GM12872 (cell line): ENCODE results near the gene RHOG.

Experiments used
- TF ChIP-seq, protein P1 (sequence below): IDR thresholded peaks from 3 replicates; pipeline ENCODE4 v1.5.1; 2011; ENCODE audit warnings: low read depth, mild to moderate bottlenecking, low read length, moderate library complexity; ENCODE audit not compliant: insufficient read depth

The RHOG gene

DNA sequence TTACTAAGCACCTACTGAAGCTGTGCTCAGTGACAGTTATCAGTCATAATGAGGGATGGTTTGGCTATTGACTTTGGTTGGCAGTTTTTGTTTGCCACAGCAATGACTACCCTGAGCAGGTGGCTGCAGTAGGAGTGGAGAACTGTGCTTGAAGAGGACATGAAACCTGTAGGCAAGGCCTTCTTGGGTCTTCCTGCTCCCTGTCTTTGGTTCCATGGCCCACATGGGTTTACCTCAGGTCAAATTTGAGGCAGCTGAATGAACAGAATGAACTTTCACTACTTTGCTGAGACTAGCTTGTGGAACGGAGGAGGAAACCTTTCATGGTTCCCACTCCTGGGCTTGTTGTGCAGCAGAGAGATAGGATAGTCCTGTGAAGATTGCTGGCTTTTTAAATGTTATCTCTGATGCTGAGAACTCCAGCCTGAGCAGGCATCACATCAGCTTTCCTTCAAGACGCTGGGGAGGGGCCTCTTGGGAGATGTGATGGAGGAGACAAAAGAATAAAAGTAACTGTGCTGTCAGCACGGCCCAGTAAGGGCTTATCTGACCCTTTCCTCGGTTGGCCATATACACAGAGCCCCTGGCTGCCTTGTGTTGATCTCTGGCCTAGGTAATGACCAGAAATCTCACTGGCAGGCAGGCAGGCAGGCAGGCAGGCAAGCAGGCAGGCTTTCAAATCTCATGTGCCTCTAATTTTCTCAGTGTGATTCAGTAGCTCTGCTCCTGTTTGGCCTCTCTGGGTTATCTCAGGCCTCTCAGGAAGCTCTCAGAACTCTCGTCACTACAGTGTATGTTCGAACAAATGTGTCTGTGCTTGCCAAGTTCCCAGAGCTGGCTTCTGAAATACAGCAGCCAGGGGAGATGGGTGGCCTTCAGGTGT lies 26.7 kb upstream of the RHOG start:
- TF ChIP-seq, protein P1, sequence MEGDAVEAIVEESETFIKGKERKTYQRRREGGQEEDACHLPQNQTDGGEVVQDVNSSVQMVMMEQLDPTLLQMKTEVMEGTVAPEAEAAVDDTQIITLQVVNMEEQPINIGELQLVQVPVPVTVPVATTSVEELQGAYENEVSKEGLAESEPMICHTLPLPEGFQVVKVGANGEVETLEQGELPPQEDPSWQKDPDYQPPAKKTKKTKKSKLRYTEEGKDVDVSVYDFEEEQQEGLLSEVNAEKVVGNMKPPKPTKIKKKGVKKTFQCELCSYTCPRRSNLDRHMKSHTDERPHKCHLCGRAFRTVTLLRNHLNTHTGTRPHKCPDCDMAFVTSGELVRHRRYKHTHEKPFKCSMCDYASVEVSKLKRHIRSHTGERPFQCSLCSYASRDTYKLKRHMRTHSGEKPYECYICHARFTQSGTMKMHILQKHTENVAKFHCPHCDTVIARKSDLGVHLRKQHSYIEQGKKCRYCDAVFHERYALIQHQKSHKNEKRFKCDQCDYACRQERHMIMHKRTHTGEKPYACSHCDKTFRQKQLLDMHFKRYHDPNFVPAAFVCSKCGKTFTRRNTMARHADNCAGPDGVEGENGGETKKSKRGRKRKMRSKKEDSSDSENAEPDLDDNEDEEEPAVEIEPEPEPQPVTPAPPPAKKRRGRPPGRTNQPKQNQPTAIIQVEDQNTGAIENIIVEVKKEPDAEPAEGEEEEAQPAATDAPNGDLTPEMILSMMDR, result no peak

GRCh38 chr11:3866836-3867208 lies 26.1 kb upstream of the RHOG start:
- TF ChIP-seq, protein P1, result no peak

DNA sequence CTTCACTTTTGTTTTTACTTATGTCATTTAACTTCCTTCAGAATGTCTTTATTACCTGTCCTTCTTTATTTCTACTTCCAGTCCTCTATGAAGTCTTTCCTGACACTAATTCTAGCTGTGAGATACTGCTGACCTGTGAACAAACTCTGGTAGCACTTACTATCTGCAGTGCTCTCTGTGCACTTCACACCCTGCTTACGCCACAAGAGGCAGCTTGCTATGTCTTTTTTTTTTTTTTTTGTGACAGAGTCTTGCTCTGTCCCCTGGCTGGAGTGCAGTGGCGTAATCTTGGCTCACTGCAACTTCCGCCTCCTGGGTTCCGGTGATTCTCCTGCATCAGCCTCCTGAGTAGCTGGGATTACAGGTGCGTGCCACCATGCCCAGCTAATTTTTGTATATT lies 25.4 kb upstream of the RHOG start:
- TF ChIP-seq, protein P1, result no peak

DNA sequence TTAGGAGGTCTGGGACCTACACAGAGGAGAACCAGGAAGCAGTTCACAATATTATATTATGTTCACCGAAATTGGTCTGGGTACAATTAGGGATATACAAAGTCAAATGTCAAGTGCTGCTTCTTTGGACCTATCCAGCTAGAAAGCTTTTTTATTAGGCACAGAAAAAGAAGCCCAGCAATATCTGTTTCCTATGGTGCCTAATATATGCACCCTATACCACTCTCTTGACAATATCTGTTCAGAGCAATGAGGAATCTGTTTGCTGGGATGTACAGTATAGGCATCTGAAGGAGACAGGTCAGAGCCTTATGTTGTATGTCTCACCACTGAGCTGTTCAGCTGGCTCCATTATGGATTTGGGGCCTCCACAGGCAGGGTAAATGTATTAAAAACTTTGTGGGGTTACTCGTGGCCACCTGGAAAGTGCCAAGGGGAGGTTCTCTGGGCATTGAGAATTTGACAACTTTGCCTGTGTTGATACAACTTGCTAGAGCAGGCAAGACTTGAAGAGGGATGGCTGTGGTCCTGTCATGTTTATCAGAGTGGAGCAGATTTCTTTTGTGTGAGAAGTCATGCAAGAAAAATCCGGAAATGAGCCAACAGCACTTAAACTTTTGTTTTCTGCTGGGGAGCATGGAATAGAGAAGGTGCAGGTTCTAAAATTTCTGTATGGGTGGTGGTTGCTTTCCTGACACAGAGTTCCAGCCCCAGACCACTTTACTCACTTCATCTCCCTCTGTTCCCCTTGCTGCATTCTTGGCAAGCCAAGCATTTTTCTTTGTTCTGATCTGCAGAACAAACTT lies 24.8 kb upstream of the RHOG start:
- TF ChIP-seq, protein P1, result no peak

GRCh38 chr11:3861683-3862082 lies 20.9 kb upstream of the RHOG start:
- TF ChIP-seq, protein P1, result no peak

GRCh38 chr11:3860375-3860774 lies 19.6 kb upstream of the RHOG start:
- TF ChIP-seq, protein P1, result no peak

DNA sequence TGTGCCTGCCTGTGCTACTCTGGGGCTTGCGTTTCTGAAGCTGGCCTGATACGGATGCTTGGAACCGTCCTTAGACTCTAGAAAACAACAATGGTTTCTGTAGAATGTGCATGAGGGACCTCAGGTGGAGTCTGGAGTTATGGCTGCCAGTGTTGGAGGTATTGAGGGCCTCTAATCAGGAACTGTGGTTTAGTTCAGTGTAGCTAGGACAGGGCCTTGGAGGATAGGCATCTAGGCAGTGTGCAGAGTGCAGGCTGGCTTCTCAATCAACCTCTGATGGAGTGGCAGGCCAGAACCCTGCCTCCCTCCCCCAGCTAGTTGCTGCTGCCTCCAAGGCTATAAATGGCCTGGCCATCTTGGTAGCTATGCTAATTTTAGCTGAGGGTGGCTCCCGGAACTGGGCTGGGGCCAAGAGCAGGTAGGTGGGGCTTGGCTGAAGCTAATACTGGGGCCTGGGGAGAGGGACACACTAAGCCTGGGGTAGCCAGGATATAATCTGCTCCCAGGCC lies 18.7 kb upstream of the RHOG start:
- TF ChIP-seq, protein P1, result no peak
